22Rv1 (cell line): Measurements from ENCODE around the gene ST8SIA6.

Experiments used
- H3K27ac ChIP-seq: fragments of 450-650 bp; 2 replicates; pipeline ENCODE4 v1.5.1; 2017
- ZFX ChIP-seq: fragments of 450-650 bp; IDR thresholded peaks from 2 replicates; pipeline ENCODE4 v1.6.1; 2017; ENCODE audit warnings: antibody characterized with exemption, borderline replicate concordance
- TF ChIP-seq, protein P1 (sequence below): fragments of 450-650 bp; IDR thresholded peaks from 2 replicates; pipeline ENCODE4 v1.5.1; 2017; ENCODE audit warnings: mild to moderate bottlenecking

The ST8SIA6 gene

GRCh38 chr10:17352583-17352982, 101.8 kb downstream of the ST8SIA6 start:
- no peak overlapping the region for H3K27ac ChIP-seq
- TF ChIP-seq, protein P1, sequence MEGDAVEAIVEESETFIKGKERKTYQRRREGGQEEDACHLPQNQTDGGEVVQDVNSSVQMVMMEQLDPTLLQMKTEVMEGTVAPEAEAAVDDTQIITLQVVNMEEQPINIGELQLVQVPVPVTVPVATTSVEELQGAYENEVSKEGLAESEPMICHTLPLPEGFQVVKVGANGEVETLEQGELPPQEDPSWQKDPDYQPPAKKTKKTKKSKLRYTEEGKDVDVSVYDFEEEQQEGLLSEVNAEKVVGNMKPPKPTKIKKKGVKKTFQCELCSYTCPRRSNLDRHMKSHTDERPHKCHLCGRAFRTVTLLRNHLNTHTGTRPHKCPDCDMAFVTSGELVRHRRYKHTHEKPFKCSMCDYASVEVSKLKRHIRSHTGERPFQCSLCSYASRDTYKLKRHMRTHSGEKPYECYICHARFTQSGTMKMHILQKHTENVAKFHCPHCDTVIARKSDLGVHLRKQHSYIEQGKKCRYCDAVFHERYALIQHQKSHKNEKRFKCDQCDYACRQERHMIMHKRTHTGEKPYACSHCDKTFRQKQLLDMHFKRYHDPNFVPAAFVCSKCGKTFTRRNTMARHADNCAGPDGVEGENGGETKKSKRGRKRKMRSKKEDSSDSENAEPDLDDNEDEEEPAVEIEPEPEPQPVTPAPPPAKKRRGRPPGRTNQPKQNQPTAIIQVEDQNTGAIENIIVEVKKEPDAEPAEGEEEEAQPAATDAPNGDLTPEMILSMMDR = no peak
- no peak for TF ChIP-seq ZFX

DNA sequence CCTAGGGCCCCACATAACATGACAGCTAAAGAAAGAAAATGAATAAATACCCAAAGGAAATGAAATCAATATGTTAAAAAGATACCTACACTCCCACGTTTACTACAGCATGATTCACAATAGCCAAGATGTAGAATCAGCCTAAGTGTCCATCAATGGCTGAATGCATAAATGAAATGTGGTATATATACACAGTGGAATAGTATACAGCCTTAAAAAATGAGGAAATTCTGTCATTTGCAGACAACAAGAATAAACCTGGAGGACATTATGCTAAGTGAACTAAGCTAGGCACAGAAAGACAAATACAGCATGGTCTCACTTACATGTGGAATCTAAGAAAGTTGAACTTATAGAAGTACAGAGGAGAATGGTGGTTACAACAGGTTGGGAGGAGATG, 102.9 kb downstream of the ST8SIA6 start:
- TF ChIP-seq, protein P1 = no peak
- TF ChIP-seq ZFX = no peak
- H3K27ac ChIP-seq = no peak overlapping the region

DNA sequence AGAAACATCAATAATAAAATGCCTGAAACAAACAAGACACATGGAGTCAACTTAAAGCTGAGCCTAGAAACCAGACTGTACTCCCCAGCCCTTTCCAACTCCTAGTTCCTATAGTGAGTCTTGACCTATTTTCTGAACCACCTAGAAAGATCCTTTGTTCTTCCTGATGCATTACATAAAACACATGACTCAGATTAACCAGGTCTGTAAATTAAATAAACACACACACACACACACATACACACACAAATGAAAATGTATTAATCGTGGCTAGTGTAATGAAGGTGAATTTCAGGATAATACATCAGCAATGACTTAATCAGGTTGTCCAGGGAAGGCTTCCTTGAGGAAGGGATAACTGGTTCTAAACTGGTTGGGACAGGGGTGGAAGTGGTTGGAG, 104.7 kb downstream of the ST8SIA6 start:
- TF ChIP-seq ZFX = no peak
- TF ChIP-seq, protein P1 = no peak
- H3K27ac ChIP-seq = no peak overlapping the region

- H3K27ac ChIP-seq = peak overlapping the region; percentile 42
These were observed 105.7 kb downstream of the ST8SIA6 start for GRCh38 chr10:17348501-17349349.

GRCh38 chr10:17348011-17348500, 106.3 kb downstream of the ST8SIA6 start:
- H3K27ac ChIP-seq = peak overlapping the region; percentile 42
- TF ChIP-seq ZFX = no peak
- TF ChIP-seq, protein P1 = no peak

More at GRCh38 chr10:17348501-17349349, 105.7 kb downstream of the ST8SIA6 start:
- TF ChIP-seq ZFX = no peak

GRCh38 chr10:17344206-17344605, 110.2 kb downstream of the ST8SIA6 start:
- H3K27ac ChIP-seq = no peak overlapping the region
- no peak for TF ChIP-seq ZFX
- TF ChIP-seq, protein P1 = no peak

DNA sequence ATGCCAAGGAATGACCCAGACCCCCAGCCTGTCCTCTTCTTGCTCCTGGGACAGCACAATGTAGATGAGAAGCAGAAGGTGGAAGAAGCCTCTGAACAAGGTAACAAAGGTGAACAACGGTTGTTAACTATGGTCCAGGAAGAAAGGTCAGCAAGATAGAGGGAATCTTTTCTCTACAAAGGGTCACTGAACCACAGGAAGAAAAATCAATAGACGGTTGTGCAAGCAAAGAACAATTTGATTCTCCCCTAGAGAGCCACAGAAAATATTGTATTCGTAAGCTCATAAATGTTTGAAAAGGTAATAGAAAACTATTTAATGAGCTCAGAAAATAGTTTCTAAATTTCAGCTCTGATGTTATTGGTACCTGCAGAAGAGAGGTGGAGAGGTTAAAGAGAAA, 111.3 kb downstream of the ST8SIA6 start:
- no peak overlapping the region for H3K27ac ChIP-seq
- TF ChIP-seq, protein P1 = no peak
- TF ChIP-seq ZFX = no peak
